Endodermal cell (in vitro differentiated cells): Measurements from ENCODE around the gene FAM200B. TPM values are rescaled to one million over a fixed set of nuclear protein-coding genes. Genes with fewer than 3 reads are reported as not detected.

Experiments used
- DNase-seq: peaks from one replicate; pipeline ENCODE4 v3.0.0-alpha.2; 2017
- H3K27ac ChIP-seq: 2 replicates; pipeline ENCODE4 v1.5.1; 2013; ENCODE audit warnings: mild to moderate bottlenecking, low read depth, low read length, moderate library complexity
- H3K27me3 ChIP-seq: 2 replicates; pipeline ENCODE4 v1.6.1; 2013; ENCODE audit warnings: mild to moderate bottlenecking, low read length, moderate library complexity; ENCODE audit not compliant: insufficient read depth, control insufficient read depth, poor library complexity, severe bottlenecking
- H3K36me3 ChIP-seq: 2 replicates; pipeline ENCODE4 v1.7.0; 2013; ENCODE audit warnings: mild to moderate bottlenecking, low read length, moderate library complexity; ENCODE audit not compliant: control insufficient read depth, insufficient read depth
- H3K4me1 ChIP-seq: one replicate; pipeline ENCODE4 v1.7.0; 2013; ENCODE audit warnings: low read length; ENCODE audit not compliant: control insufficient read depth, insufficient read depth
- H3K4me3 ChIP-seq: 2 replicates; pipeline ENCODE4 v1.5.1; 2013; ENCODE audit warnings: mild to moderate bottlenecking, low read length, moderate library complexity
- H3K9ac ChIP-seq: 2 replicates; pipeline ENCODE4 v1.6.1; 2013; ENCODE audit warnings: mild to moderate bottlenecking, low read length, moderate library complexity; ENCODE audit not compliant: poor library complexity, severe bottlenecking; ENCODE audit errors: extremely low read depth
- H3K9me3 ChIP-seq: 2 replicates; pipeline ENCODE4 v1.6.1; 2013; ENCODE audit warnings: mild to moderate bottlenecking, low read length, moderate library complexity; ENCODE audit not compliant: control insufficient read depth
- H3K27ac Mint-ChIP-seq: 2 replicates; pipeline ENCODE4 v1.8.0; 2020; ENCODE audit warnings: mixed read lengths
- H3K27me3 Mint-ChIP-seq: 2 replicates; pipeline ENCODE4 v1.8.0; 2021; ENCODE audit warnings: mild to moderate bottlenecking, mixed read lengths; ENCODE audit not compliant: insufficient read depth
- H3K36me3 Mint-ChIP-seq: 2 replicates; pipeline ENCODE4 v1.8.0; 2020; ENCODE audit warnings: low read depth, mixed read lengths
- H3K4me1 Mint-ChIP-seq: 2 replicates; pipeline ENCODE4 v1.8.0; 2020; ENCODE audit warnings: mixed read lengths
- H3K4me3 Mint-ChIP-seq: 2 replicates; pipeline ENCODE4 v1.8.0; 2020; ENCODE audit warnings: mild to moderate bottlenecking, moderate library complexity, mixed read lengths
- H3K9me3 Mint-ChIP-seq: 2 replicates; pipeline ENCODE4 v1.8.0; 2020; ENCODE audit warnings: mild to moderate bottlenecking, mixed read lengths
- CTCF ChIP-seq: fragments of 200-600 bp; sonication (generic); conservative IDR thresholded peaks from 2 replicates; pipeline ENCODE4 v1.5.0; 2021; ENCODE audit warnings: antibody characterized with exemption, mild to moderate bottlenecking
- WGBS, 2 experiments: methylation state at CpG; one replicate each; pipeline versions ENCODE4 v1.1.5 to v1.1.7; 2013; ENCODE audit warnings: missing lambda C conversion rate in 2 of 2, mixed read lengths in 1 of 2; ENCODE audit not compliant: insufficient coverage in 1 of 2, insufficient read length in 1 of 2; 5-methylcytosine and 5-hydroxymethylcytosine counted together
- total RNA-seq, 2 donors: library from RNA; stranded (reverse); fragmentation: NEBNext Ultra II Directional in 1 of 2; extraction: Animal tissue kit (Norgen Biotek cat#: 25700) in 1 of 2; gene quantifications; 2 replicates in 1 of 2; 3 replicates in 1 of 2; pipeline ENCODE4 v1.2.1, GENCODE V29; 2021

Gene FAM200B
- total RNA-seq, 2 donors from 2014 or later, result 18.1 to 27.8 TPM

DNA sequence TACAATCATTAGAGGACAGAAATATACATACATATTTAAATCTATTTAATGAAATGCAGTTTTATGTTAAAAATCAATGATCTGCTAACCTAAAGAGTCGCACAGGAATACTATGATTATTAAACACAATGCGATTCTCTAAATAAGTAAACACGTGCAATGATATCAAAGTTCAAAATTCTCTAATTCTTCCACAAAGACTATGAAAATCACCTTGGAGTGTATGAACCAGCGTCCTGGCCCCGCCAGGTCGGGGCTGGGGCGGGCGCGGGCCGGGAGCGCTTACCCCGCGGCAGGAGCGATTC, 608 bp upstream of the FAM200B start:
- peaks cover 35% of the 10 kb centered on the region for H3K36me3 ChIP-seq
- H3K27ac ChIP-seq, result peak overlapping the region; percentile 84
- no peaks in the 10 kb centered on the region for H3K27me3 ChIP-seq
- no peaks in the 10 kb centered on the region for H3K9me3 ChIP-seq
- Mint-ChIP-seq H3K27ac (peak overlapping the region; percentile 98), H3K4me1 (peaks cover 34% of the 10 kb centered on the region), H3K36me3 (peaks cover 14% of the 10 kb centered on the region), H3K9me3 (no peaks in the 10 kb centered on the region), H3K4me3 (peak overlapping the region; percentile 97), H3K27me3 (no peaks in the 10 kb centered on the region)
- H3K9ac ChIP-seq, result peak overlapping the region; percentile 97
- 0% methylated on average over 5 to 14 of the region's 14 CpGs for WGBS, 2 experiments
- TF ChIP-seq CTCF, result no peak
- DNase-seq, result no peak
- peaks cover 6% of the 10 kb centered on the region for H3K4me1 ChIP-seq
- H3K4me3 ChIP-seq, result peak overlapping the region; percentile 96

DNA sequence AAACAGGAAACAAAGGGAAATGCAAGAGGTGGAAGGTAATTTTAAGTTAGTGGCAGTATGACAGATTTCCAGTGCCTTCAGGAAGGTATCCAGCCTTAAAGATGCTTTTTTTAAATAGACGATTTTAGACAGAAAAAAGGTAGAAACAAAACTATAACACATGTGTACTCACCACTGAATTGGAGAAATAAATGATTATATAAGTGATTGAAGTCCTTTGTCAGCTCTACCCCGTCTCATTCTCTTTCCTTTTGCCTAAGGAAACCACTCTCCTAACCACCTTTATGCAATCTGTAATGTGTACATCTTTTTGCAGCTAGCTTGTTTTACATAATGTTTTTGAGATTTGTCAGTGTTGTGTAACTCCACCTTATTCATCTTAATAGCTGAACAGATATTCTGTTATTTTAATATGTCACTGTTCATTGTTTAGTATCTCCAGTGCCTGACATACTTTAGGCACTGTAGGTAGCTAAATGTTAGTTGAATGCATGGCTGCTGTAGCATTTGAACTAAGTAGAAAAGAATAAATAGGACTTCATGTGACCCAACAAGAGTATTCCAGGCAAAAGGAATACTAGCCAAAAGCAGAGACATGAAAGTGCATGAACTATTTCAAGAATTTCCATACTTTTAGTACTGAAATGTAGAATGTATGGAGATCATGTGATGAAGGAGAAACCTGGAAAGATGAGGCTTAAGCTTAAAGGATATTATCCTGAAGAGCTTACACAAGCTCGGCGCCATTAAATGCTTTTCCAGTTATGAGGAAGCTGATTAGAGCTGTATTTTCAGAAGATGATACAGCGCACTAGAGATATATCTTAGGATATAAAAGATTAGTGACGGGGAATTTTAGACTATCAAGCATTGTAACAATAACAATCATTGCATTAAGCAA, 865 bp downstream of the FAM200B start:
- 57 to 75% methylated on average over 2 to 4 of the region's 6 CpGs for WGBS, 2 experiments

GRCh38 chr4:15683143-15683495, 1.5 kb downstream of the FAM200B start:
- no peaks in the 10 kb centered on the region for H3K9me3 ChIP-seq
- peak overlapping the region; percentile 97 for H3K9ac ChIP-seq
- 89 to 100% methylated on average over 1 of the region's 2 CpGs for WGBS, 2 experiments
- Mint-ChIP-seq H3K4me1 (peaks cover 27% of the 10 kb centered on the region), H3K4me3 (peak overlapping the region; percentile 97), H3K36me3 (peaks cover 31% of the 10 kb centered on the region), H3K27ac (peak overlapping the region; percentile 98), H3K27me3 (no peaks in the 10 kb centered on the region), H3K9me3 (no peaks in the 10 kb centered on the region)
- peak overlapping the region; percentile 96 for H3K4me3 ChIP-seq
- no peak for TF ChIP-seq CTCF
- H3K27me3 ChIP-seq, result no peaks in the 10 kb centered on the region
- peaks cover 51% of the 10 kb centered on the region for H3K36me3 ChIP-seq
- no peak overlapping the region for H3K27ac ChIP-seq
- H3K4me1 ChIP-seq, result peaks cover 6% of the 10 kb centered on the region
- no peak for DNase-seq

More for the DNA sequence above, 865 bp downstream of the FAM200B start:
- H3K27ac Mint-ChIP-seq, result peak overlapping the region; percentile 98
- no peak for TF ChIP-seq CTCF
- Histone ChIP-seq H3K36me3 (peaks cover 48% of the 10 kb centered on the region), H3K27ac (peak overlapping the region; percentile 93), H3K9me3 (no peaks in the 10 kb centered on the region), H3K4me1 (peaks cover 6% of the 10 kb centered on the region), H3K4me3 (peak overlapping the region; percentile 96), H3K27me3 (no peaks in the 10 kb centered on the region), H3K9ac (peak overlapping the region; percentile 97)
- no peak for DNase-seq
- no peaks in the 10 kb centered on the region for H3K27me3 Mint-ChIP-seq
- peaks cover 31% of the 10 kb centered on the region for H3K4me1 Mint-ChIP-seq
- no peaks in the 10 kb centered on the region for H3K9me3 Mint-ChIP-seq
- H3K36me3 Mint-ChIP-seq, result peaks cover 28% of the 10 kb centered on the region
- peak overlapping the region; percentile 97 for H3K4me3 Mint-ChIP-seq
